NCI-H748 (cell line): ENCODE results near the gene KIF1A.

ENCODE experiments used
- DNase-seq: peaks from one replicate; lab custom pipeline; 2025; ENCODE audit not compliant: unreplicated experiment; lab: John Stamatoyannopoulos, UW

KIF1A gene

GRCh38 chr2:240819858-240820606 lies at the start of gene KIF1A:
Gene KIF1A, minus strand, starts transcription at chr2:240820219. Its CDS starts 22,467 bp downstream, at chr2:240797752.
- peak; percentile 97 for DNase-seq

- no peak for DNase-seq
Observed at GRCh38 chr2:240869109-240869955, 49.3 kb upstream of the KIF1A start.

GRCh38 chr2:240868286-240869108 lies 48.5 kb upstream of the KIF1A start, which contains the start of gene AGXT:
Gene AGXT, plus strand, starts transcription at chr2:240868824. Its CDS starts 42 bp downstream, at chr2:240868866.
- peak; percentile 91 for DNase-seq

GRCh38 chr2:240865391-240865790 lies 45.4 kb upstream of the KIF1A start:
- no peak for DNase-seq

GRCh38 chr2:240864475-240864874 lies 44.5 kb upstream of the KIF1A start:
- DNase-seq = no peak

- no peak for DNase-seq
Observed at GRCh38 chr2:240861547-240861946, 41.5 kb upstream of the KIF1A start.

GRCh38 chr2:240858871-240859270 lies 38.9 kb upstream of the KIF1A start:
- no peak for DNase-seq

GRCh38 chr2:240858321-240858720 lies 38.3 kb upstream of the KIF1A start:
- DNase-seq = no peak

GRCh38 chr2:240857039-240858008 lies 37.3 kb upstream of the KIF1A start:
- DNase-seq = peak; percentile 35

GRCh38 chr2:240856151-240856980 lies 36.3 kb upstream of the KIF1A start:
- DNase-seq = peak; percentile 9

- no peak for DNase-seq
Observed at GRCh38 chr2:240855670-240856069, 35.7 kb upstream of the KIF1A start.

GRCh38 chr2:240852671-240853314 lies 32.8 kb upstream of the KIF1A start:
- no peak for DNase-seq

- DNase-seq = peak; percentile 72
Observed at GRCh38 chr2:240851078-240851991, 31.3 kb upstream of the KIF1A start.

GRCh38 chr2:240850756-240851077 lies 30.7 kb upstream of the KIF1A start:
- no peak for DNase-seq

GRCh38 chr2:240850026-240850425 lies 30.0 kb upstream of the KIF1A start:
- DNase-seq = no peak

- DNase-seq = no peak
Observed at GRCh38 chr2:240848900-240849680, 29.1 kb upstream of the KIF1A start.

GRCh38 chr2:240847817-240848216 lies 27.8 kb upstream of the KIF1A start:
- DNase-seq = no peak
